ENCODE measurements around the gene NLGN1. TPM values are rescaled to one million over a fixed set of nuclear protein-coding genes. Genes with fewer than 3 reads are reported as not detected.

Gene NLGN1
- total RNA-seq, 4 donors from 2014 or later, result 12.9 to 20.9 (median 18.0) TPM

DNA sequence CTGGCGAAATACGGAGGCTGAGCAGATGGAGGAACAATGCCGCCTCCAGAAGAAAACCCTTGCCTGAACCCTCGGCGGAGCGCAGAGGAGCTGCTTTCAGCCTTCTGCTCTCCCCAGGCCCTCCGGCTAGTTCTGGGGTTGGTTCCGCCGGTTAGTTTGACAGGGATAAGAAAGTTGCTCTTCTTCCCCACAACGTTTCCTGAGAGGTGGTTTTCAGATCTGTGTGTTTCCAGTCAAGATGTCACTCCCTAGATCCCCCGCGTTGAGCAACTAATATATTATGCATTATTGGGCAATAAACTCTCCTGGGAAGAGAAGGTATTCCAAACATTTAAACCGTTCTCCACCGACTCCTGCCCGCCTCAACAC is 551 bp downstream of the NLGN1 start:
- Histone ChIP-seq H3K27me3 (no peaks in the 10 kb centered on the region), H3K9me3 (no peaks in the 10 kb centered on the region), H3K4me3 (peak overlapping the region; percentile 77 to 89 (median 84)), H3K4me1 (peaks cover 0 to 35% (median 26%) of the 10 kb centered on the region in 4 donors), H3K36me3 (no peaks in the 10 kb centered on the region), H3K27ac (replicated peaks in 1 of 4) (peak overlapping the region; percentile 89 to 94 (median 92))
- intact Hi-C loops (cut with DNase I), result no loop called here
- TF ChIP-seq, protein P1, sequence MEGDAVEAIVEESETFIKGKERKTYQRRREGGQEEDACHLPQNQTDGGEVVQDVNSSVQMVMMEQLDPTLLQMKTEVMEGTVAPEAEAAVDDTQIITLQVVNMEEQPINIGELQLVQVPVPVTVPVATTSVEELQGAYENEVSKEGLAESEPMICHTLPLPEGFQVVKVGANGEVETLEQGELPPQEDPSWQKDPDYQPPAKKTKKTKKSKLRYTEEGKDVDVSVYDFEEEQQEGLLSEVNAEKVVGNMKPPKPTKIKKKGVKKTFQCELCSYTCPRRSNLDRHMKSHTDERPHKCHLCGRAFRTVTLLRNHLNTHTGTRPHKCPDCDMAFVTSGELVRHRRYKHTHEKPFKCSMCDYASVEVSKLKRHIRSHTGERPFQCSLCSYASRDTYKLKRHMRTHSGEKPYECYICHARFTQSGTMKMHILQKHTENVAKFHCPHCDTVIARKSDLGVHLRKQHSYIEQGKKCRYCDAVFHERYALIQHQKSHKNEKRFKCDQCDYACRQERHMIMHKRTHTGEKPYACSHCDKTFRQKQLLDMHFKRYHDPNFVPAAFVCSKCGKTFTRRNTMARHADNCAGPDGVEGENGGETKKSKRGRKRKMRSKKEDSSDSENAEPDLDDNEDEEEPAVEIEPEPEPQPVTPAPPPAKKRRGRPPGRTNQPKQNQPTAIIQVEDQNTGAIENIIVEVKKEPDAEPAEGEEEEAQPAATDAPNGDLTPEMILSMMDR (IDR thresholded peaks at IDR 0.05), result no peak
- TF ChIP-seq EP300 (IDR thresholded peaks at IDR 0.05) (no peak), POLR2A (IDR thresholded peaks at IDR 0.05; ENCODE audit: low read depth) (no peak), POLR2AphosphoS5 (IDR thresholded peaks at IDR 0.05) (no peak)
- 5% methylated on average over 14 of the region's 15 CpGs for WGBS
- no peak for DNase-seq (ENCODE audit: extremely low spot score)

DNA sequence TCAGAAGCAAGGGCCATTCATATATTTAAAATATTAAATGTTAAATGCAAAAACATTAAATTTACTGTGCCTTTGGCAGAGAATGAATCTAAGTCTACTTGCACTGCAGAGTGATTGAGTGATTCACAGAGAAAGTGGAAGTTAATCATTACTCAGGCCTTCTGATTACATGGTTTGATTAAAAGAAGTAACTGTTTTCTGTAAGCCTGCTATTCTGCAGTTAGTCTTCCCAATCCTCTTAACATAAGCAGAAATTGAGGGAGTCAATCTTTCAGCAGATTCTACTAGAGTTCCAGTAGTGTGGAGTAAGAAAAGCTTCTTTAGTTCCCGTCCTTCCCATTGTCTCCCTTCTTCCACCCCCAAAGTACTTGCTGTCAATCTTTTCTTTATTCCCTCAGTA is 1.5 kb downstream of the NLGN1 start:
- TF ChIP-seq, protein P1 (IDR thresholded peaks at IDR 0.05), result no peak
- TF ChIP-seq POLR2AphosphoS5 (IDR thresholded peaks at IDR 0.05), result no peak
- no peak for TF ChIP-seq EP300 (IDR thresholded peaks at IDR 0.05)
- TF ChIP-seq POLR2A (IDR thresholded peaks at IDR 0.05; ENCODE audit: low read depth), result no peak
- intact Hi-C loops (cut with DNase I), result no loop called here
- H3K9me3 ChIP-seq, result no peaks in the 10 kb centered on the region
- H3K4me3 ChIP-seq, result peak overlapping the region in 3 of 4 donors; percentile 4 to 86 (median 82)
- no peak for DNase-seq (ENCODE audit: extremely low spot score)
- no peaks in the 10 kb centered on the region for H3K27me3 ChIP-seq
- H3K36me3 ChIP-seq, result no peaks in the 10 kb centered on the region
- H3K4me1 ChIP-seq, result peaks cover 0 to 38% (median 26%) of the 10 kb centered on the region in 4 donors
- 65% methylated on average over 1 of the region's 1 CpG for WGBS
- H3K27ac ChIP-seq (replicated peaks in 1 of 4), result peak overlapping the region; percentile 3 to 91 (median 63)

DNA sequence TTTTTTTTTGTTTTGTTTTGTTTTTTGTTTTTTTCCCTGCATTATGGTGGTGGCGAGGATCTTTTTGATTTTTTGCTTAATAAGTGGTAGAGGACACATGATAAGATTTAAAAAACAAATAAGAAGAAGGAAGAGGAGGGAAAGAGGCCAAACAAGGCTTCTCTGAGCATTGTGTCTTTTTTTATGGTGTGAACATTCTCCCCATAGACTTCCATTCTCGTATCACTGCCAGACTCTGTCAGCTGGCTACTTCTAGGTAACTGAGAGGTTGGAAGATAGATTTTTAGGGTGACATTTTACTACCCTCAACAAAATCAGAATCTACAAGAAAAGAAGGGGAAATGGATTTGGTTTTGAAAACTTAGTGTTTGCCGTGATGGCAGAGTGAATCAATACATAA is 3.8 kb downstream of the NLGN1 start:
- Histone ChIP-seq H3K27me3 (no peaks in the 10 kb centered on the region), H3K27ac (replicated peaks in 1 of 4) (no peak overlapping the region), H3K9me3 (no peaks in the 10 kb centered on the region), H3K4me3 (no peak overlapping the region), H3K4me1 (peaks cover 0 to 32% (median 22%) of the 10 kb centered on the region in 4 donors), H3K36me3 (no peaks in the 10 kb centered on the region)
- no peak for DNase-seq (ENCODE audit: extremely low spot score)
- no peak for TF ChIP-seq EP300 (IDR thresholded peaks at IDR 0.05)
- TF ChIP-seq, protein P1 (IDR thresholded peaks at IDR 0.05), result no peak
- no peak for TF ChIP-seq POLR2A (IDR thresholded peaks at IDR 0.05; ENCODE audit: low read depth)
- TF ChIP-seq POLR2AphosphoS5 (IDR thresholded peaks at IDR 0.05), result no peak
- 77% methylated on average over 3 of the region's 3 CpGs for WGBS
- intact Hi-C loops (cut with DNase I), result no loop called here

DNA sequence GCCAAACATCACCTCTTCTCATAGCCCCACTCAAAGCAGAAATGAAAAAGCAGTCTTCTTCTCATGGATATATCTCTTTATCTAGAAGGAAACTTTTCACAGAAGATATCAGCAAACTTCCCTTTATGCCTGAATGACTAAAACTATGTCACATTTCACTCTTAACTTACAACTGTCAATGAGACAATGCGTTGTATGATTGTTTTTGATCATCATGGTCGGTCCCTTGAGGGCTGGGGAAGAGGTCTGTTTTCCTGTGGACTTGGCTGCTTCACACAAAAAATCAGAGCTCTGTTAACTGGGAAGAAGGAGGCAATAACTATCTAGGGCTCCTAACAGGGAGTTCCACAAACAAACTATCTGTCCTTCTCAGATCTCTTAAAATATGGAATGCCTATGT is 5.1 kb downstream of the NLGN1 start:
- Histone ChIP-seq H3K4me1 (peaks cover 0 to 32% (median 18%) of the 10 kb centered on the region in 4 donors), H3K9me3 (no peaks in the 10 kb centered on the region)

More for the DNA sequence above, 5.1 kb downstream of the NLGN1 start:
- WGBS, result 82% methylated on average over 2 of the region's 2 CpGs
- Histone ChIP-seq H3K27me3 (no peaks in the 10 kb centered on the region), H3K4me3 (no peak overlapping the region), H3K36me3 (no peaks in the 10 kb centered on the region), H3K27ac (replicated peaks in 1 of 4) (no peak overlapping the region)
- intact Hi-C loops (cut with DNase I), result no loop called here
- TF ChIP-seq POLR2AphosphoS5 (IDR thresholded peaks at IDR 0.05), result no peak
- TF ChIP-seq EP300 (IDR thresholded peaks at IDR 0.05), result no peak
- TF ChIP-seq, protein P1 (IDR thresholded peaks at IDR 0.05), result no peak
- TF ChIP-seq POLR2A (IDR thresholded peaks at IDR 0.05; ENCODE audit: low read depth), result no peak
- no peak for DNase-seq (ENCODE audit: extremely low spot score)
